RPMI7951 (cell line): ENCODE data around the gene RRAD. TPM values are rescaled to one million over a fixed set of nuclear protein-coding genes. Genes with fewer than 3 reads are reported as not detected.

ENCODE experiments used
- DNase-seq: peaks from one replicate; pipeline ENCODE4 v3.0.0-alpha.2; 2012; ENCODE audit warnings: low read depth
- total RNA-seq: library from RNA; depleted of rRNA; stranded (reverse); fragments of >200 nt; shearing (Covaris generic); gene quantifications from 2 replicates; pipeline ENCODE4 v1.2.3, GENCODE V29; 2014

The RRAD gene
- total RNA-seq, 1 experiment from 2014 or later, result 3.4 TPM

- no peak for DNase-seq
These were observed 7.6 kb downstream of the RRAD start for GRCh38 chr16:66917741-66918140.

GRCh38 chr16:66916518-66916917 lies 8.8 kb downstream of the RRAD start:
- DNase-seq, result no peak

GRCh38 chr16:66915041-66915440 lies 10.3 kb downstream of the RRAD start:
- no peak for DNase-seq

GRCh38 chr16:66914541-66914940 lies 10.8 kb downstream of the RRAD start:
- no peak for DNase-seq

- no peak for DNase-seq
These were observed 11.6 kb downstream of the RRAD start for GRCh38 chr16:66913711-66914110.

GRCh38 chr16:66913081-66913480 lies 12.3 kb downstream of the RRAD start:
- no peak for DNase-seq

- DNase-seq, result no peak
These were observed 13.5 kb downstream of the RRAD start for GRCh38 chr16:66911801-66912200.

GRCh38 chr16:66911112-66911511 lies 14.2 kb downstream of the RRAD start:
- no peak for DNase-seq

GRCh38 chr16:66910175-66910940 lies 15.0 kb downstream of the RRAD start:
- DNase-seq, result no peak

GRCh38 chr16:66908762-66909559 lies 16.4 kb downstream of the RRAD start:
- DNase-seq, result no peak

- no peak for DNase-seq
These were observed 17.2 kb downstream of the RRAD start for GRCh38 chr16:66908116-66908515.

GRCh38 chr16:66906916-66907836 lies 18.2 kb downstream of the RRAD start:
- no peak for DNase-seq

- DNase-seq, result no peak
These were observed 19.4 kb downstream of the RRAD start for GRCh38 chr16:66905633-66906539.

- no peak for DNase-seq
These were observed 20.3 kb downstream of the RRAD start for GRCh38 chr16:66904846-66905632.

GRCh38 chr16:66904428-66904845 lies 20.9 kb downstream of the RRAD start:
- no peak for DNase-seq

GRCh38 chr16:66903544-66904427 lies 21.5 kb downstream of the RRAD start:
- DNase-seq, result peak; percentile 50

- peak; percentile 33 for DNase-seq
These were observed 22.4 kb downstream of the RRAD start for GRCh38 chr16:66902648-66903543.

- DNase-seq, result no peak
These were observed 23.7 kb downstream of the RRAD start for GRCh38 chr16:66901626-66902025.
